ENCODE measurements around the gene ALK.

Gene ALK

DNA sequence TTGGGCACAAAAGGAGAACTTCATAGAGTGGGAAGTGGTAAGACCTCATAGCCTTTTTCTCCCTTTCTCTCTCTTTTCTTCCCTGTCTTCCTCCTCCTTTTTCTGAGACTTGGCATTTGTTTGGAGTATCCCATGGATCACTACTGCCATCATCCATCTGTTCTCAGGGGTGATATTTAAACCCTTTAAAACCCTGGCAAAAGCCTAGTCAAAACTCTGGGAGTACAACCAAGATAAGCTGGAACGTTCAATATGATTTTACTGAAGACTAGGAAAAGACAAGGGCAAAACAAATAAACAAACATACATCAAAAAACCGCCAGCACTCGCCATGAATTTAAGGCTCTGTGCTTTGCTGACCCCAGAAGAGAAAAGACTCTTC, 552.7 kb downstream of the ALK start:
- TF ChIP-seq TAF1 (IDR thresholded peaks at IDR 0.05; ENCODE audit: borderline replicate concordance, insufficient read depth, low read length): no peak
- TF ChIP-seq FOXP2 (optimal IDR thresholded peaks at IDR 0.05; ENCODE audit: borderline replicate concordance, extremely low read depth, extremely low read length, insufficient read depth): no peak
- no peak for TF ChIP-seq SIN3A (IDR thresholded peaks at IDR 0.05; ENCODE audit: borderline replicate concordance, insufficient read depth, low read length)
- TF ChIP-seq, protein P1, sequence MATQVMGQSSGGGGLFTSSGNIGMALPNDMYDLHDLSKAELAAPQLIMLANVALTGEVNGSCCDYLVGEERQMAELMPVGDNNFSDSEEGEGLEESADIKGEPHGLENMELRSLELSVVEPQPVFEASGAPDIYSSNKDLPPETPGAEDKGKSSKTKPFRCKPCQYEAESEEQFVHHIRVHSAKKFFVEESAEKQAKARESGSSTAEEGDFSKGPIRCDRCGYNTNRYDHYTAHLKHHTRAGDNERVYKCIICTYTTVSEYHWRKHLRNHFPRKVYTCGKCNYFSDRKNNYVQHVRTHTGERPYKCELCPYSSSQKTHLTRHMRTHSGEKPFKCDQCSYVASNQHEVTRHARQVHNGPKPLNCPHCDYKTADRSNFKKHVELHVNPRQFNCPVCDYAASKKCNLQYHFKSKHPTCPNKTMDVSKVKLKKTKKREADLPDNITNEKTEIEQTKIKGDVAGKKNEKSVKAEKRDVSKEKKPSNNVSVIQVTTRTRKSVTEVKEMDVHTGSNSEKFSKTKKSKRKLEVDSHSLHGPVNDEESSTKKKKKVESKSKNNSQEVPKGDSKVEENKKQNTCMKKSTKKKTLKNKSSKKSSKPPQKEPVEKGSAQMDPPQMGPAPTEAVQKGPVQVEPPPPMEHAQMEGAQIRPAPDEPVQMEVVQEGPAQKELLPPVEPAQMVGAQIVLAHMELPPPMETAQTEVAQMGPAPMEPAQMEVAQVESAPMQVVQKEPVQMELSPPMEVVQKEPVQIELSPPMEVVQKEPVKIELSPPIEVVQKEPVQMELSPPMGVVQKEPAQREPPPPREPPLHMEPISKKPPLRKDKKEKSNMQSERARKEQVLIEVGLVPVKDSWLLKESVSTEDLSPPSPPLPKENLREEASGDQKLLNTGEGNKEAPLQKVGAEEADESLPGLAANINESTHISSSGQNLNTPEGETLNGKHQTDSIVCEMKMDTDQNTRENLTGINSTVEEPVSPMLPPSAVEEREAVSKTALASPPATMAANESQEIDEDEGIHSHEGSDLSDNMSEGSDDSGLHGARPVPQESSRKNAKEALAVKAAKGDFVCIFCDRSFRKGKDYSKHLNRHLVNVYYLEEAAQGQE (IDR thresholded peaks at IDR 0.05; ENCODE audit: insufficient read depth in 1 of 2, low read depth in 2 of 2, low read length in 2 of 2): no peak
- TF ChIP-seq POLR2AphosphoS5 (IDR thresholded peaks at IDR 0.05; ENCODE audit: low read depth, low read length): no peak

- TF ChIP-seq FOXP2 (optimal IDR thresholded peaks at IDR 0.05; ENCODE audit: borderline replicate concordance, extremely low read depth, extremely low read length, insufficient read depth) (no peak), TAF1 (IDR thresholded peaks at IDR 0.05; ENCODE audit: borderline replicate concordance, insufficient read depth, low read length) (no peak), SIN3A (IDR thresholded peaks at IDR 0.05; ENCODE audit: borderline replicate concordance, insufficient read depth, low read length) (no peak), POLR2AphosphoS5 (IDR thresholded peaks at IDR 0.05; ENCODE audit: low read depth, low read length) (no peak)
- TF ChIP-seq, protein P1 (IDR thresholded peaks at IDR 0.05; ENCODE audit: insufficient read depth in 1 of 2, low read depth in 2 of 2, low read length in 2 of 2): no peak
Measured at GRCh38 chr2:29367986-29368658, 553.3 kb downstream of the ALK start.

DNA sequence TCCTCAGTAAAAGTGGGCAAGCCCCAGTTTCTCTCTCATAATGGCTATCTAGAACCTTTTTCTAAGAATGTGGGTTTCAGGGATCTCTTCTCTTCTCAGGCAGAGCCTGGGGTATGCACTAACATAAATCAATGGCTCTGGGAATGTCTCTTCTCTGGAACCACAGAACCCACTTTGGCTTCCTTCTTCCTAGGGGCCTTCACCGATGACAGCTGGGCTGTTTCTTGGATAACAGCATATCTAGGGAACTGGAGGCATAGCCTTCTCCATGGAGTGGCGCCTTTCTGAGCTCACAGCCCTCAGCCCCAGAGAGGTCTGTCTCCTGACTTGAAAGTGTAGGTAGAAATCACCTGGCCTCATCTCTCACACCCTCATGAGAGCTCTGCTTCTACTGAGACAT, 558.3 kb downstream of the ALK start:
- no peak for TF ChIP-seq POLR2AphosphoS5 (IDR thresholded peaks at IDR 0.05; ENCODE audit: low read depth, low read length)
- no peak for TF ChIP-seq FOXP2 (optimal IDR thresholded peaks at IDR 0.05; ENCODE audit: borderline replicate concordance, extremely low read depth, extremely low read length, insufficient read depth)
- no peak for TF ChIP-seq SIN3A (IDR thresholded peaks at IDR 0.05; ENCODE audit: borderline replicate concordance, insufficient read depth, low read length)
- TF ChIP-seq TAF1 (IDR thresholded peaks at IDR 0.05; ENCODE audit: borderline replicate concordance, insufficient read depth, low read length): no peak
- TF ChIP-seq, protein P1 (IDR thresholded peaks at IDR 0.05; ENCODE audit: insufficient read depth in 1 of 2, low read depth in 2 of 2, low read length in 2 of 2): no peak

- no peak for TF ChIP-seq FOXP2 (optimal IDR thresholded peaks at IDR 0.05; ENCODE audit: borderline replicate concordance, extremely low read depth, extremely low read length, insufficient read depth)
- no peak for TF ChIP-seq SIN3A (IDR thresholded peaks at IDR 0.05; ENCODE audit: borderline replicate concordance, insufficient read depth, low read length)
- TF ChIP-seq, protein P1 (IDR thresholded peaks at IDR 0.05; ENCODE audit: insufficient read depth in 1 of 2, low read depth in 2 of 2, low read length in 2 of 2): no peak
- no peak for TF ChIP-seq POLR2AphosphoS5 (IDR thresholded peaks at IDR 0.05; ENCODE audit: low read depth, low read length)
- TF ChIP-seq TAF1 (IDR thresholded peaks at IDR 0.05; ENCODE audit: borderline replicate concordance, insufficient read depth, low read length): no peak
Measured at GRCh38 chr2:29361231-29361630, 560.2 kb downstream of the ALK start.
